Astrocyte (in vitro differentiated cells and primary cell): ENCODE results near the gene AVP.

Experiments used
- EZH2 ChIP-seq: IDR thresholded peaks from 2 replicates; pipeline ENCODE4 v1.6.1; 2012; ENCODE audit warnings: mild to moderate bottlenecking, low read length, inconsistent platforms; ENCODE audit not compliant: insufficient read depth
- TF ChIP-seq, protein P1 (sequence below): IDR thresholded peaks from 2 replicates; pipeline ENCODE4 v1.5.1; 2011; ENCODE audit warnings: low read depth, mild to moderate bottlenecking, inconsistent platforms, low read length, moderate library complexity; ENCODE audit not compliant: insufficient read depth

DNA sequence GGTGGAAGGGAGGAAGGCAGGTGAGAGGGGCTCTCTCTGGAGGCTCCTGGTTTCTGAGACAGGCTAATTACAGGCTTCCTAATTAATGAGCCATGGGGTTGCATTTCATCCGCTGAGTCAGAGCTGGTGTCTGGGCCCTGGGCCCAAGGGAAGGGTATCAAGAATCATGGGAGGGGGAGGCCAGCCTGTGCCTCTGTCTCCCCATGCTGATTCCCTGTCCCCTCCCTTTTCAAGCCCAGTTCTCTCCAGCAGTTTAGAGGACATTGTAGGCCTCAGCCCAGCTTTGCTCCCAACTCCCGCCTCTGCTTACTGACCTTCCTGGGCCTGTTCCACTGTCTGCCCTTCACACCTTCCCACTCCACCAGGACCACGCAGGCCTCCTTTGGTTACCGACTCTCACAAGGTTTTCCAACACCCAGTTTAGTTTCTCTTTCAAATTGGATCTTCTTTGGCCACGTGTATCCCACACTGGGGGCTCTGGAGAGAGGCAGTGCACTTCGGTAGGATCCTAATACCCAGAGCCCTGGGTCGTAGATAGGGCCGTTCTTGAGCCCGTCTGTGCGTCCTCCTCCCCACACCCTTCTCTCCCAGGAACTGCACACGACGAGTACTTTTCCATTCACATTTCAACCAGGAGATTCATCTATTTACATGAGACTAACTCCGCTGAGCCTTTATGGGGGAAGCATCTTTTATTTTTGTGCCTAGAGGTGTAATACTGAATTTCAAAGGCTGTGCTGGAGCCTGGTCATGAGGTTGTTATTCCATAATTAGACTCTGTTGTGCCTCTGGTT lies 18.2 kb upstream of the AVP start:
- TF ChIP-seq, protein P1, sequence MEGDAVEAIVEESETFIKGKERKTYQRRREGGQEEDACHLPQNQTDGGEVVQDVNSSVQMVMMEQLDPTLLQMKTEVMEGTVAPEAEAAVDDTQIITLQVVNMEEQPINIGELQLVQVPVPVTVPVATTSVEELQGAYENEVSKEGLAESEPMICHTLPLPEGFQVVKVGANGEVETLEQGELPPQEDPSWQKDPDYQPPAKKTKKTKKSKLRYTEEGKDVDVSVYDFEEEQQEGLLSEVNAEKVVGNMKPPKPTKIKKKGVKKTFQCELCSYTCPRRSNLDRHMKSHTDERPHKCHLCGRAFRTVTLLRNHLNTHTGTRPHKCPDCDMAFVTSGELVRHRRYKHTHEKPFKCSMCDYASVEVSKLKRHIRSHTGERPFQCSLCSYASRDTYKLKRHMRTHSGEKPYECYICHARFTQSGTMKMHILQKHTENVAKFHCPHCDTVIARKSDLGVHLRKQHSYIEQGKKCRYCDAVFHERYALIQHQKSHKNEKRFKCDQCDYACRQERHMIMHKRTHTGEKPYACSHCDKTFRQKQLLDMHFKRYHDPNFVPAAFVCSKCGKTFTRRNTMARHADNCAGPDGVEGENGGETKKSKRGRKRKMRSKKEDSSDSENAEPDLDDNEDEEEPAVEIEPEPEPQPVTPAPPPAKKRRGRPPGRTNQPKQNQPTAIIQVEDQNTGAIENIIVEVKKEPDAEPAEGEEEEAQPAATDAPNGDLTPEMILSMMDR: no peak
- no peak for TF ChIP-seq EZH2
